NCI-H1417 (cell line): ENCODE data around the gene MTMR6.
"Not testable (repeated sequence)": the region's sequence is repeated elsewhere in the genome, so short reads cannot be mapped to it uniquely, and the experiment has no call there.

Experiments used
- DNase-seq, 3 experiments: peaks; one replicate each; lab custom pipeline; 2025; lab: John Stamatoyannopoulos, UW

The MTMR6 gene

DNA sequence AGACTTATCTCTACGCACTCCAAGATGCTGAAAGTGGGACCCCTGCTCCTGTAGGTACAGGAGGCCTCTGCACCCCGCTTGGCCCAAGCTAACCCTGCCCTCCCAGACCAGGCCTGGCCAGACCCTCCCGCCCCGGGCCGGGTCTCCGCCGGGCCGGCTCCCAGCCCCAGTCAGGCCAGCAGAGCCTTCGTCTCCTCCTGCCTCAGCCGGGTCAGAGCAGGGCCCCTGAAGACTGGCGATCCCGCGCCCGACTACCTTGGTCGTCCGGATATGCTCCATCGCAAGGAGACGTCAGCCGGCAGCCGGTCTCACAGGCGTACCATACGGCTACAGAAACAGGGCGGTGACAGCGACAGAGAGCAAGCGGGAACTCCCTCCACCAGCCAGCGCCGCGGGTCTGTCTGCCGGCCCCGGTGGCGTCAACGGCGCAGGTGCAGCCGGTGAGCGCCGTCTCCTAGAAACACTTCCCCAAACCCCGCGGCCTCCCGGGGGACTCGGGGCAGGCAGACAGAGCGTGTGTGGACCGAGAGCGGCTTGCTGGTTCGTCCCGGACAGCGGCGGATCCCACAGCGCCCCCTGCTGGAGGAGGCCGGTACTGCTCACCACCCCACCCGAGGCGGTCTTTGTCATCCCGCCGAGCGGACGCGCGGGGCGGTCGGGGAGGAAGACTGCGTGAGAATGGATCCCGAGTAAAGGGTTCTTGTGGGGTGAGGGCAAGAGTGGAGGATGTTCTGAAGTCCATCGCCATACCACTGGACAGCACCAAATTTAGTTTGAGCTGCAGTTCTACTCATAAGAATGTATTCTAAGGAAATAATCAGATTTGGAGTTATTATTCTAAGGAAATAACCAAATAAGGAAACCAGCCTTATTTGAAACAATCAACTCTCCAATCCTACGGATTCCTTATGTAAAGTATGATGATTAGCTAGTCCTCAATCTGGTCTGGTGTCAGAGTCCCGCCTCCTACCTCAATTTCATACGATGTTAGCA is at the start of gene MTMR6:
Gene MTMR6, minus strand, starts transcription at position 520 of the 993 bp plus-strand sequence. Its CDS starts 241 bp downstream, at position 279.
- DNase-seq: peak; percentile 84 to 93 (median 88)

- DNase-seq: no peak
Observed at GRCh38 chr13:25335856-25336255, 48.6 kb upstream of the MTMR6 start.

DNA sequence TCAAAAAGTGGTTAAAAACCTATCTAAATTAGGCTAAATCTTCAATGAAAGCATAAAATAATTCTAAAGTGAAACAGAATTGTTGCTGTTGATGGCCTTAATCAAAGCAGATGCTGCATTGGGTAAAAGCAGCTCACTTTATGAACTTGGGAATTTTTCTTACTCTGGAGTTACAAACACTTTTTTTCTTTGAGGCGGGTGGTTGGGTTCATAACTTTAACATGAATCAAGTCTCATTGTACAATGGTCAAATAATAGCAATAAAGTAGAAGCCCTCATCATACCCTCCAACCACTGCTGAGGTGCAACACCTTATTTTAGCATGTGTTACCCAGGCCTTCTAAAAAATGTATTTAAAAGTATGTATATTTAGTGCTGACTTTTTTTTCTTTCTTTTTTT is 43.3 kb upstream of the MTMR6 start:
- DNase-seq: no peak

DNA sequence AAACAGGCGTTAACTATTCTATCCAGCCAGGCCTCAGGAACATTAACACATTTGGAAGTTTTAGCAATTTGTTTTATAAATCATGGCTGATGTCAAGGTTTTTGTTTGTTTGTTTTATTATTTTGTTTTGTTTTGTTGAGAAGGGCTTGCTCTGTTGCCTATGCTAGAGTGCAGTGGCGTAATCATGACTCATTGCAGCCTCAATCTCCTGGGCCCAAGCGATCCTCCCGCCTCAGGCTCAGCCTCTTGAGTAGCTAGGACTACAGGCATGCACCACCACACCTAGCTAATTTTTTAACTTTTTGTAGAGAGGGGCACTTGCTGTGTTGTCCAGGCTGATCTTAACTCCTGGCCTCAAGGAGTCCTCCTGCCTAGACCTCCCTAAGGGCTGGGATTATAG is 42.4 kb upstream of the MTMR6 start:
- DNase-seq: no peak

- no peak for DNase-seq
Observed at GRCh38 chr13:25324100-25324499, 36.8 kb upstream of the MTMR6 start.

- no peak for DNase-seq
Observed at GRCh38 chr13:25319771-25320170, 32.5 kb upstream of the MTMR6 start.

- not testable (repeated sequence) for DNase-seq
Observed at GRCh38 chr13:25318946-25319345, 31.7 kb upstream of the MTMR6 start.

- DNase-seq: no peak
Observed at GRCh38 chr13:25310891-25311290, 23.6 kb upstream of the MTMR6 start.

GRCh38 chr13:25306671-25307464 is 19.6 kb upstream of the MTMR6 start:
- no peak for DNase-seq

- DNase-seq: no peak
Observed at GRCh38 chr13:25302121-25302520, 14.8 kb upstream of the MTMR6 start.

DNA sequence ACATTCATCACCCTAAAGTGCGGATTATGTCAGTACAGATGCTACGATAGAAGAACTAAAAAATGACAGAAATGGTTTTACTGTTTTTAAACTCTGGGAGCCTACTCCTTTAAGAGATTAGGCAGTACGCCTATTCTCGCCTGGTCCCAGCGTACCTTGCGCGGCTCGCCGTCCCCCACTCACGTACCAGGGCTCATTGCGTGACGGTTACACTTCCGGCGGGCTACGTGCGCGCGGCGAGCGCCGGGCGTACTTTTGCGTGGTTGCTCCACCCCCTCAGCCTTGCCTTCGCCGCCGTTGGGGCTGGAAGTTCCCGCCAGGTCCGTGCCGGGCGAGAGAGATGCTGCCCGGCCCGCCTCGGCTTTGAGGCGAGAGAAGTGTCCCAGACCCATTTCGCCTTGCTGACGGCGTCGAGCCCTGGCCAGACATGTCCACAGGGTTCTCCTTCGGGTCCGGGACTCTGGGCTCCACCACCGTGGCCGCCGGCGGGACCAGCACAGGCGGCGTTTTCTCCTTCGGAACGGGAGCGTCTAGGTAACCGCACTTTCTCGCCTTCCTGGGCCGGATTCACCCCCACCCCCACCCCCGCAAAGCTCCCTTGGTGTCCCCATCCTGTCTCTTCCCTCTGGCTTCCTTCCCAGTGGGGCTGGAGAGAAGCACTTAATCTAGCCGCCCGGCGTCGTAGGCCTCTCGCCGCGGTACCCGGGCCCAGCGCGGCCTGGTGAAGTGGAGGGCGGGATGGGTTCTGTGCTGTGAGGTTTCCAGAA is 14.2 kb upstream of the MTMR6 start, which contains the start of gene NUP58:
Gene NUP58, plus strand, starts transcription at position 279 of the 767 bp plus-strand sequence. Its CDS starts 149 bp downstream, at position 428.
- peak; percentile 86 to 92 (median 91) for DNase-seq

DNA sequence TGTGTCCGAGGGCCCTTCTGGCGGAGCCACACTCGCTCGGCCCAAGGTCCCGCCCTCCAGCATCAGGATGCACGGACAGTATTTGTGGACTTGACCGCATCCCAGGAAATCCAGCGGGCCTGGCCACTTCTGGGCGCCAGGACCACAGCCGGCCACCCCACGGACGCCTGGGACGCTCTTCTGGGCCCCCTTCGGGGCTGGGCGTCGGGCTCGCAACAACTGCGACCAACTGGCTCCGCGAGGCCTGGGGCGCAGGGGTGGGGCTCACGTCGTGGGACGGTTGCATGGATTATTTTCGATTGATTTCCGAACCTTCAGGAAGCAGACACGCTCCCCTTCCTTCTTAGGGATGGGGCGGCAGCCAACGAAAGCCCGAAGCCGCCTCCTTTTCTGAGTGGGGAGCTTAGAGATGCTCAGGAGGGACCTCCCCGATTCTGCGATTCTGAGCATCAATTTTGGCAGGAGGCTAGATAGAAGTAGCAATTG is 13.6 kb upstream of the MTMR6 start:
- DNase-seq: no peak

DNA sequence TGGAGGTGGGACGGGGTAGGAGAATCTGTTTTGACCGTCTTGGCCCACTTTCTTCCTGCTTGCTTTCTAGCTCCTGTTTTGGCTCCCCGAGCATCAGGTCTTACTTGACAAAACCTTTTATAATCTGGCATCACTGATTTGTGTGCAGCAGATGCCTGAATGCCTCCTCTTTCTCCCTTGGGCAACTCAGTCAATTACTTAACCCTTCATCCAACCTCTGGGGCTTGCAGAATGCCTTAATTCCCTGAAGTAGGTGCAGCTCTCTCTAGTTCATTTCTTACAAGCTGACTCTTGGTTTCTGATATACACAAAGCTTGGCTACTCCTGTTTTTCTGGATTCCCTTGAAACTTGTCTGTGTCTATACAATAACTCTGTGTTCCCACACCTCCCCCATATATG is 8.4 kb upstream of the MTMR6 start:
- DNase-seq: no peak

DNA sequence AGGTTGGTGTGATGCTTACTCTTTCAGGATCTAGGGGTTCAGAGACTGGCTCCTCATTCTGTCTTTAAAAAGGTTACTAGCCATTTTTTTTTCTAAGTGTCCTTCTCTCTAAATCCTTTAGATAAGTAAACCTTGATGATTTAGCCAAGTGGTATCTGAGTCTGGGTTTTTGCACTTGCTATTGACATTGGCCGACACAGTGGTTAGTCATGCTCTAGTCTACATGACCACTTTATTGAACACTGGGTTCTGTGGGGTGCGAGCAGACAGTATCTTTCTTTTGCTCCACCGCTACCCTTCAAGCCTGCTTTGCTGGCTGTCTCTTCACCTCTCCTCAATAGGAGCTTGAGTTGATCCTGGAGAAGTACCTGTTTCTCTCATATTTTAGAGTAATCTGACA is 7.9 kb upstream of the MTMR6 start:
- DNase-seq: no peak

- peak in 1 of 3 experiments; percentile 14 for DNase-seq
Observed at GRCh38 chr13:25292301-25292700, 5.0 kb upstream of the MTMR6 start.

GRCh38 chr13:25291691-25292090 is 4.4 kb upstream of the MTMR6 start:
- no peak for DNase-seq

GRCh38 chr13:25288966-25289365 is 1.7 kb upstream of the MTMR6 start:
- DNase-seq: no peak

GRCh38 chr13:25286308-25286968 is 850 bp downstream of the MTMR6 start:
- DNase-seq: peak in 1 of 3 experiments; percentile 53

DNA sequence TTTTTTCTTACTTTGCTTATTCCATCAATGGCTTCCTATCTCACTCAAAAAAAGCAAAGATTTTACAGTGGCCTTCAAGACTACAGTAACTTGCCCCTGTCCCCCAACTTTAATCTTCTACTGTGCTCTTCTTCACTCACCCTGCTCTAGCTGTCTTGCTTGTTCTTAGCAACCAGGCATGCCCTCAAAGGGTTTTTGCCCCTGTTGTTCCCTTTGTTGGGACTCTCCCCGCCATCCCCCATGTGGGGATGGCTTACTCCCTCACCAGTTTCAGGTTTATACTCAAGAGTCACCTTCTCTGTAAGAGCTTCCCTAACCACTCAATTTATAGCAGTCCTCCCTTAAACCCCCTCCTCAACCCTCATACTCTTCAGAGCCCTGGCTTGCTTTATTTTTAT is 5.4 kb downstream of the MTMR6 start:
- no peak for DNase-seq

DNA sequence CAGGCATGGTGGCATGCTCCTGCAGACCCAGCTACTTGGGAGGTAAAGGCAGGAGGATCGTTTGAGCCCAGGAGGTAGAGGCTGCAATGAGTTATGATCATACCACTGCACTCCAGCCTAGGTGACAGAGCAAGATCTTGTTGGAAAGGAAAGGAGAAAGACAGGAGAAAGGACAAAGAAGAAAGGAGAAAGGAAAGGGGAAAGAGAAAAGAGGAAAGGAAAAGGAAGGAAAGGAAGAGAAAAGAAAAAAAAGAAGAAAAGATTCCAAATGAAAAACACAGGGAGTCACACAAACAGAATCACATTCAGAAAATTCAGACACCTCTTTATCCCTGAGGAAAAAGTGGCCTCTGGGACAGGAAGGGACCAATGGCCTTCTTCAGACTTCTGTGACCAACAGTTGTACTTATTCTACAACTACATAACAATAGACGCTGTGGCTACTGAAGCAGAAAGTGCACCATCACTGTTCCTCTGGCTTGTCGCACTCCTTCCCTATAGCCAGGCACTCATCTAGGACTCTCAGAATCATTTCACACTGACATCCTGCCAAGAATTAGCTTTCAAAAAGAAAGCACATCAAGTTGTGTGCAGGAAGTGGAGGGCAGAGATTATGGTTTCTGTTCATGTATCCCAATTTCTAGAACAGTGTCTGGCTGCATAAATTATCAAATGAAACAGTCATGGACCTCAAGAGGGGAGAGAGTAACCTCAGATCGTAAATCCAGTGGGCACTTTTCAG is 5.9 kb downstream of the MTMR6 start:
- DNase-seq: no peak
